HG02840 (cell line): ENCODE measurements around the gene TOB2.

Source experiments
- ATAC-seq: cut with Tn5 transposase; IDR thresholded peaks from one replicate; pipeline ENCODE4 v1.9.1; 2021; ENCODE audit warnings: mild to moderate bottlenecking, moderate library complexity, moderate number of reproducible peaks; ENCODE audit not compliant: unreplicated experiment, low FRiP score

Gene TOB2

DNA sequence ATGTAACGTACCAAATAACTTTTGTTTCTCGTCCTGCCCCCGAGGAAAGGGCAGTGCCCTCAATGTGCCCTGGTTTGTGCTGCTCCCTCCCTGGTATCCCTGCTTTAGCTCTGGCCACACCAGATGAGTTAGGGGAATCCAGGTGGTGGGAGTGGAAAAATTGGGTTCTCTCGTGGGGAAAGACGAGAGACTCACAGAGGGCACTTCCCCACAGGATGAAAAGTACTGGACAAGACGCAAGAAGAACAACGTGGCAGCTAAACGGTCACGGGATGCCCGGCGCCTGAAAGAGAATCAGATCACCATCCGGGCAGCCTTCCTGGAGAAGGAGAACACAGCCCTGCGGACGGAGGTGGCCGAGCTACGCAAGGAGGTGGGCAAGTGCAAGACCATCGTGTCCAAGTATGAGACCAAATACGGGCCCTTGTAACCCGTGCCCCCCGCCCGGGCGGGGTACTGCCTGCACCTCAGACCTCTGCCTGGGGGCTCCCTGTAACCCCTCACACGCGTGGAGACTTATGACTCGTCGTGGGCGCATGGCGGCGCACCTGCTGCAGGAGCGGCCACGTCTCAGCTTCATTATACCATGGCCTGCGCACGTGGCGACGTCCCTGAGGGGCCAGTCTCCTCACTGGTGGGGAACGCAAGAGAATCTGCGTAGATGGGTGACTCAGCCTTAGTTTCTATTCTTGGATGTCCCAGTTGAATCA lies 50.9 kb downstream of the TOB2 start:
- ATAC-seq, result no peak

DNA sequence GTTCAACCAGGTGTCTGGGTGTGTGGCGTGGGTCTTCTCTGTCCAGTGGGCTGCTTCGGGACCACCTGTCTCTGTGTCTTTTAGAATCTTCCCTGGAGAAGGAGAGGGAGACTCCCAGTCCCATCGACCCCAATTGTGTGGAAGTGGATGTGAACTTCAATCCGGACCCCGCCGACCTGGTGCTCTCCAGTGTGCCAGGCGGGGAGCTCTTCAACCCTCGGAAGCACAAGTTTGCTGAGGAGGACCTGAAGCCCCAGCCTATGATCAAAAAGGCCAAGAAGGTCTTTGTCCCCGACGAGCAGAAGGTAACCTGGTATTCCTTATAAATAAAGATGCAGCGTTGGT lies 52.6 kb downstream of the TOB2 start:
- no peak for ATAC-seq

DNA sequence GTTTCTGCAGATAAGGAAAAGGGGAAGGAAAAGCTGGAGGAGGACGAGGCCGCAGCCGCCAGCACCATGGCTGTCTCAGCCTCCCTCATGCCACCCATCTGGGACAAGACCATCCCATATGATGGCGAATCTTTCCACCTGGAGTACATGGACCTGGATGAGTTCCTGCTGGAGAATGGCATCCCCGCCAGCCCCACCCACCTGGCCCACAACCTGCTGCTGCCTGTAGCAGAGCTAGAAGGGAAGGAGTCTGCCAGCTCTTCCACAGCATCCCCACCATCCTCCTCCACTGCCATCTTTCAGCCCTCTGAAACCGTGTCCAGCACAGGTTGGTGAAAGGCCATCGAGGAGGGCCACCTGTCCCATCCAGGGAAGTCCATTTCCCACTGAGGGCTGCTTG lies 59.3 kb downstream of the TOB2 start:
- ATAC-seq, result no peak

DNA sequence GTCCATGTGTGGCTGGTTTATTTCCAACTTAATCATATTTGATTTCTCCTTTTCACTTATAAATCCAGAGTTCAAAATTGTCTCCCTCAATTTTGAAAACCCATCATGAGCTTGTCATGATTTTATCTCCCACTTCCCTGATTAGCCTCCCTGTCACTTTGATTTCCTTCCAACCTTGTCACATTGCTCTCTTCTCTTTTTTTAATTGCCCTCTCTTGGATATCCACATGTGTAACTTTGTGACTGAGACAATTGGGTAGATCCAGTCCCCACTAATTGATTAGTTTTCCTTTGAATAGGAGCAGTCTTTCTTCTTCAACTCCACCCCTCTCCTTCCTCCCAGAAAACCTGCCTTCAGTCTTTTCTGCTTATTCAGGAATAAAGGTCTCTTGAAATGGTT lies 62.5 kb downstream of the TOB2 start:
- ATAC-seq, result no peak
